ENCODE results near the gene SNX8. TPM values are rescaled to one million over a fixed set of nuclear protein-coding genes. Genes with fewer than 3 reads are reported as not detected.

Gene SNX8
- total and polyA plus RNA-seq, 4 donors: 8.7 to 20.8 (median 14.8) TPM

DNA sequence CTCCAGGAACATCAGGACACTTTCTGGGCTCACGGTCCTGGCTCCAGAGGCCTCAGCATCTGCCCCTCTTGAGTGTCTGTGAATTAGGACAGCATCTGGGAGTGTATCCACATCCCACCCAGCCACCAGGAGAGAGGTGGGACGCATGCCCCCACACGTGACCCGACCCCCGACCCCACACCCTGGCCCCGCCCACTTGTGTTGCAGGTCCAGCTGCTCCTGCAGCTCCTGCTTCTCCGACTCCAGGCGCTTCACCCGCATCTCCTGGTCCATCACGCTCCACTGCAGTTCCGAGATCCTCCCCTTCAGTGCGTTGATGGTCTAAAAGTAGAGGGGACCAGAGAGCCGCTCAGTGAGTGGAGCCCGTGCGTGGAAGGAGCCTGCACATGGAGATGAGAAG, 95.1 kb downstream of the SNX8 start:
- no peaks in the 10 kb centered on the region for H3K27me3 ChIP-seq (ENCODE audit: control insufficient read depth in 4 of 4, insufficient read depth in 4 of 4, low read length in 3 of 4)
- H3K36me3 ChIP-seq (ENCODE audit: control insufficient read depth in 4 of 4, insufficient read depth in 3 of 4, low read depth in 1 of 4, low read length in 3 of 4): peaks cover 6 to 49% (median 20%) of the 10 kb centered on the region in 4 donors
- no peak for DNase-seq (ENCODE audit: low spot score)
- no peak overlapping the region for H3K9ac ChIP-seq (ENCODE audit: low read depth in 1 of 2, low read length in 2 of 2)
- H3K27ac ChIP-seq (ENCODE audit: low read depth in 1 of 2, low read length in 2 of 2): no peak overlapping the region
- 92% methylated on average over 15 of the region's 15 CpGs for WGBS
- TF ChIP-seq GABPA (IDR thresholded peaks at IDR 0.05 in 1 of 2, conservative IDR thresholded peaks at IDR 0.05 in 1 of 2) (no peak), FOXA2 (IDR thresholded peaks at IDR 0.05) (no peak), SP1 (IDR thresholded peaks at IDR 0.05) (no peak), HNF4A (conservative IDR thresholded peaks at IDR 0.05) (no peak), RXRA (IDR thresholded peaks at IDR 0.05) (no peak), YY1 (IDR thresholded peaks at IDR 0.05) (no peak)
- TF ChIP-seq, protein P1, sequence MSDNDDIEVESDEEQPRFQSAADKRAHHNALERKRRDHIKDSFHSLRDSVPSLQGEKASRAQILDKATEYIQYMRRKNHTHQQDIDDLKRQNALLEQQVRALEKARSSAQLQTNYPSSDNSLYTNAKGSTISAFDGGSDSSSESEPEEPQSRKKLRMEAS (IDR thresholded peaks at IDR 0.05): no peak
- TF ChIP-seq, protein P2, sequence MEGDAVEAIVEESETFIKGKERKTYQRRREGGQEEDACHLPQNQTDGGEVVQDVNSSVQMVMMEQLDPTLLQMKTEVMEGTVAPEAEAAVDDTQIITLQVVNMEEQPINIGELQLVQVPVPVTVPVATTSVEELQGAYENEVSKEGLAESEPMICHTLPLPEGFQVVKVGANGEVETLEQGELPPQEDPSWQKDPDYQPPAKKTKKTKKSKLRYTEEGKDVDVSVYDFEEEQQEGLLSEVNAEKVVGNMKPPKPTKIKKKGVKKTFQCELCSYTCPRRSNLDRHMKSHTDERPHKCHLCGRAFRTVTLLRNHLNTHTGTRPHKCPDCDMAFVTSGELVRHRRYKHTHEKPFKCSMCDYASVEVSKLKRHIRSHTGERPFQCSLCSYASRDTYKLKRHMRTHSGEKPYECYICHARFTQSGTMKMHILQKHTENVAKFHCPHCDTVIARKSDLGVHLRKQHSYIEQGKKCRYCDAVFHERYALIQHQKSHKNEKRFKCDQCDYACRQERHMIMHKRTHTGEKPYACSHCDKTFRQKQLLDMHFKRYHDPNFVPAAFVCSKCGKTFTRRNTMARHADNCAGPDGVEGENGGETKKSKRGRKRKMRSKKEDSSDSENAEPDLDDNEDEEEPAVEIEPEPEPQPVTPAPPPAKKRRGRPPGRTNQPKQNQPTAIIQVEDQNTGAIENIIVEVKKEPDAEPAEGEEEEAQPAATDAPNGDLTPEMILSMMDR (IDR thresholded peaks at IDR 0.05; ENCODE audit: low read depth, low read length, missing input control): no peak
- H3K4me3 ChIP-seq (ENCODE audit: low read depth in 1 of 3, low read length in 3 of 3): no peak overlapping the region
- H3K4me1 ChIP-seq (ENCODE audit: control insufficient read depth in 4 of 4, insufficient read depth in 4 of 4, low read length in 3 of 4): no peaks in the 10 kb centered on the region
- H3K9me3 ChIP-seq (ENCODE audit: control insufficient read depth in 4 of 4, low read length in 3 of 4): no peaks in the 10 kb centered on the region

- WGBS: 95% methylated on average over 9 of the region's 9 CpGs
These were observed 95.8 kb downstream of the SNX8 start for GRCh38 chr7:2218444-2218785.

More at GRCh38 chr7:2218444-2218785, 95.8 kb downstream of the SNX8 start:
- TF ChIP-seq HNF4A (conservative IDR thresholded peaks at IDR 0.05) (no peak), ATF3 (IDR thresholded peaks at IDR 0.05) (no peak), RAD21 (IDR thresholded peaks at IDR 0.05) (no peak), GABPA (IDR thresholded peaks at IDR 0.05 in 1 of 2, conservative IDR thresholded peaks at IDR 0.05 in 1 of 2) (no peak), YY1 (IDR thresholded peaks at IDR 0.05) (no peak), FOXA1 (IDR thresholded peaks at IDR 0.05) (no peak), NR2F2 (IDR thresholded peaks at IDR 0.05) (no peak), RXRA (IDR thresholded peaks at IDR 0.05) (no peak), REST (IDR thresholded peaks at IDR 0.05) (no peak)
- TF ChIP-seq, protein P1 (IDR thresholded peaks at IDR 0.05): no peak
- TF ChIP-seq, protein P3, sequence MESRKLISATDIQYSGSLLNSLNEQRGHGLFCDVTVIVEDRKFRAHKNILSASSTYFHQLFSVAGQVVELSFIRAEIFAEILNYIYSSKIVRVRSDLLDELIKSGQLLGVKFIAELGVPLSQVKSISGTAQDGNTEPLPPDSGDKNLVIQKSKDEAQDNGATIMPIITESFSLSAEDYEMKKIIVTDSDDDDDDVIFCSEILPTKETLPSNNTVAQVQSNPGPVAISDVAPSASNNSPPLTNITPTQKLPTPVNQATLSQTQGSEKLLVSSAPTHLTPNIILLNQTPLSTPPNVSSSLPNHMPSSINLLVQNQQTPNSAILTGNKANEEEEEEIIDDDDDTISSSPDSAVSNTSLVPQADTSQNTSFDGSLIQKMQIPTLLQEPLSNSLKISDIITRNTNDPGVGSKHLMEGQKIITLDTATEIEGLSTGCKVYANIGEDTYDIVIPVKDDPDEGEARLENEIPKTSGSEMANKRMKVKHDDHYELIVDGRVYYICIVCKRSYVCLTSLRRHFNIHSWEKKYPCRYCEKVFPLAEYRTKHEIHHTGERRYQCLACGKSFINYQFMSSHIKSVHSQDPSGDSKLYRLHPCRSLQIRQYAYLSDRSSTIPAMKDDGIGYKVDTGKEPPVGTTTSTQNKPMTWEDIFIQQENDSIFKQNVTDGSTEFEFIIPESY (IDR thresholded peaks at IDR 0.05): no peak
- H3K9ac ChIP-seq (ENCODE audit: low read depth in 1 of 2, low read length in 2 of 2): no peak overlapping the region
- no peaks in the 10 kb centered on the region for H3K4me1 ChIP-seq (ENCODE audit: control insufficient read depth in 4 of 4, insufficient read depth in 4 of 4, low read length in 3 of 4)
- H3K27ac ChIP-seq (ENCODE audit: low read depth in 1 of 2, low read length in 2 of 2): no peak overlapping the region
- H3K4me3 ChIP-seq (ENCODE audit: low read depth in 1 of 3, low read length in 3 of 3): no peak overlapping the region
- no peak for DNase-seq (ENCODE audit: low spot score)
- no peaks in the 10 kb centered on the region for H3K9me3 ChIP-seq (ENCODE audit: control insufficient read depth in 4 of 4, low read length in 3 of 4)
- H3K27me3 ChIP-seq (ENCODE audit: control insufficient read depth in 4 of 4, insufficient read depth in 4 of 4, low read length in 3 of 4): no peaks in the 10 kb centered on the region
- peaks cover 6 to 50% (median 23%) of the 10 kb centered on the region in 4 donors for H3K36me3 ChIP-seq (ENCODE audit: control insufficient read depth in 4 of 4, insufficient read depth in 3 of 4, low read depth in 1 of 4, low read length in 3 of 4)

Measured in liver (tissue), 9 donors.